K562 (cell line): ENCODE results near the gene HSPB6. TPM values are rescaled to one million over a fixed set of nuclear protein-coding genes. Genes with fewer than 3 reads are reported as not detected.
A peak's percentile ranks its signal among the peaks of the same experiment; 100 is the strongest.

Source experiments
- ATAC-seq: fragments of 200-7000 bp; cut with Tn5 transposase; 3 replicates; pipeline ENCODE4 v1.9.1; 2020; ENCODE audit warnings: moderate library complexity
- BruUV-seq: library from RNA; stranded (reverse); fragments of 400-500 nt; replicated peaks from 2 replicates; lab custom pipeline; 2021; lab: Mats Ljungman, UMichigan
- CTCF ChIA-PET: fragments of 300-600 bp; formaldehyde crosslinking; extraction: SDS; loops from one replicate; lab custom pipeline; 2021; ENCODE audit warnings: low intra/inter-chr PET ratio; lab: Yijun Ruan, JAX
- POLR2A ChIA-PET: fragments of 300-600, 350-650 bp; sonication (Branson Sonifier 250); formaldehyde crosslinking; extraction: SDS; loops from one replicate; lab custom pipeline; 2021; ENCODE audit warnings: antibody characterized with exemption, inconsistent platforms; lab: Yijun Ruan, JAX
- DNase-seq, 4 experiments: peaks; one replicate each; pipeline versions ENCODE4 v3.0.0 to v3.0.0-alpha.2; 2011 to 2018; ENCODE audit warnings: low spot score in 3 of 4, mixed read lengths in 3 of 4; ENCODE audit errors: extremely low read depth in 1 of 4
- FAIRE-seq: peaks from 2 replicates; lab custom pipeline; 2011; peaks lifted over from hg19 to GRCh38; lab: Jason Lieb, UNC
- H2AFZ ChIP-seq: 2 replicates; pipeline ENCODE4 v1.6.0; 2011; ENCODE audit warnings: low read depth, low read length, control low read depth, inconsistent platforms
- H3K27ac ChIP-seq: fragments of 200-600 bp; 3 replicates; pipeline ENCODE4 v1.8.0; 2011; ENCODE audit warnings: low read depth, mild to moderate bottlenecking, control low read depth, inconsistent platforms, low read length, moderate library complexity, mixed read lengths; ENCODE audit errors: extremely low read depth
- H3K27me3 ChIP-seq, 2 experiments: fragments of 300-600 bp in 1 of 2; 2 replicates in 1 of 2; 3 replicates in 1 of 2; pipeline versions ENCODE4 v1.6.0 to v1.8.0; 2011; ENCODE audit warnings: inconsistent platforms in 2 of 2, low read length in 2 of 2, mild to moderate bottlenecking in 1 of 2, mixed read lengths in 1 of 2, moderate library complexity in 1 of 2; ENCODE audit not compliant: control insufficient read depth in 2 of 2, insufficient read depth in 2 of 2
- H3K36me3 ChIP-seq: fragments of 300-600 bp; 3 replicates; pipeline ENCODE4 v1.8.0; 2011; ENCODE audit warnings: mild to moderate bottlenecking, low read length, inconsistent platforms; ENCODE audit not compliant: control insufficient read depth, insufficient read depth
- H3K4me1 ChIP-seq, 2 experiments: fragments of 200-600 bp in 1 of 2; replicated peaks in 1 of 2; 2 replicates in 1 of 2; 3 replicates in 1 of 2; pipeline versions ENCODE4 v1.5.1 to v1.8.0; 2011; ENCODE audit warnings: inconsistent platforms in 2 of 2, low read length in 2 of 2, mild to moderate bottlenecking in 1 of 2, mixed read lengths in 1 of 2, moderate library complexity in 1 of 2; ENCODE audit not compliant: control insufficient read depth in 2 of 2, insufficient read depth in 2 of 2
- H3K4me2 ChIP-seq: 2 replicates; pipeline ENCODE4 v1.6.1; 2011; ENCODE audit warnings: low read length, control low read depth, inconsistent platforms, mixed read lengths; ENCODE audit not compliant: insufficient read depth
- H3K4me3 ChIP-seq: fragments of 200-600 bp; sonication (generic), shearing (Covaris generic); 2 replicates; pipeline ENCODE4 v1.5.1; 2016; ENCODE audit warnings: control low read depth, inconsistent platforms
- H3K79me2 ChIP-seq: fragments of 200-600 bp; 3 replicates; pipeline ENCODE4 v1.8.0; 2011; ENCODE audit warnings: low read length, inconsistent platforms; ENCODE audit not compliant: control insufficient read depth, insufficient read depth
- H3K9ac ChIP-seq, 2 experiments: 2 replicates each; pipeline versions ENCODE4 v1.6.0 to v1.6.1; 2011; ENCODE audit warnings: low read depth in 2 of 2, low read length in 2 of 2, control low read depth in 1 of 2, inconsistent platforms in 1 of 2, mild to moderate bottlenecking in 1 of 2, mixed read lengths in 1 of 2; ENCODE audit not compliant: insufficient read depth in 1 of 2
- H3K9me1 ChIP-seq: one replicate; pipeline ENCODE4 v1.6.0; 2011; ENCODE audit warnings: inconsistent platforms, mild to moderate bottlenecking, low read length, moderate library complexity; ENCODE audit not compliant: control insufficient read depth, insufficient read depth
- H3K9me3 ChIP-seq: replicated peaks from 2 replicates; pipeline ENCODE4 v1.5.1; 2011; ENCODE audit warnings: low read depth, low read length, inconsistent platforms; ENCODE audit not compliant: control insufficient read depth, insufficient read depth
- H4K20me1 ChIP-seq: replicated peaks from 2 replicates; pipeline ENCODE4 v1.6.1; 2011; ENCODE audit warnings: low read length, inconsistent platforms, mixed read lengths; ENCODE audit not compliant: control insufficient read depth, insufficient read depth
- BCOR ChIP-seq: fragments of 450-650 bp; IDR thresholded peaks from 2 replicates; pipeline ENCODE4 v1.6.1; 2016
- CBX2 ChIP-seq: fragments of 200-600 bp; sonication (generic); IDR thresholded peaks from one replicate; pipeline ENCODE4 v1.6.1; 2012; ENCODE audit warnings: mild to moderate bottlenecking, low read length, inconsistent platforms; ENCODE audit not compliant: insufficient read depth, poor library complexity, severe bottlenecking
- CGGBP1 ChIP-seq: fragments of 250-450 bp; sonication (Bioruptor Pico); IDR thresholded peaks from 2 replicates; pipeline ENCODE4 v1.9.0; 2021; ENCODE audit warnings: mild to moderate bottlenecking
- ELK3 ChIP-seq: fragments of 450-650 bp; formaldehyde crosslinking; IDR thresholded peaks from 2 replicates; pipeline ENCODE4 v1.4.0; 2020; ENCODE audit warnings: mild to moderate bottlenecking
- FOXP4 ChIP-seq: sonication (generic); formaldehyde crosslinking; IDR thresholded peaks from 2 replicates; pipeline ENCODE4 v1.8.0; 2022; ENCODE audit warnings: mild to moderate bottlenecking, missing genetic modification reagents, borderline replicate concordance
- HNRNPK ChIP-seq: fragments of 200-400 bp; formaldehyde crosslinking; IDR thresholded peaks from one replicate; pipeline ENCODE4 v1.6.1; 2018; ENCODE audit warnings: mild to moderate bottlenecking, low read depth, low read length; ENCODE audit not compliant: poor library complexity, severe bottlenecking
- KAT7 ChIP-seq: sonication (generic); formaldehyde crosslinking; IDR thresholded peaks from 2 replicates; pipeline ENCODE4 v1.8.0; 2022; ENCODE audit warnings: missing genetic modification reagents, mild to moderate bottlenecking, borderline replicate concordance
- KDM4B ChIP-seq, 2 experiments: fragments of 450-650 bp in 1 of 2; sonication (generic) in 1 of 2; IDR thresholded peaks; 2 replicates each; pipeline ENCODE4 v1.6.1; 2016 to 2017; ENCODE audit warnings: borderline replicate concordance in 2 of 2, antibody characterized with exemption in 1 of 2, low read depth in 1 of 2, mild to moderate bottlenecking in 1 of 2
- KLF13 ChIP-seq: fragments of 450-650 bp; IDR thresholded peaks from 2 replicates; pipeline ENCODE4 v1.6.1; 2016; ENCODE audit warnings: missing genetic modification characterization, low read depth, mild to moderate bottlenecking, missing compliant biosample characterization, moderate library complexity, borderline replicate concordance
- NR3C1 ChIP-seq: sonication (generic); formaldehyde crosslinking; IDR thresholded peaks from 2 replicates; pipeline ENCODE4 v1.8.1; 2022; ENCODE audit warnings: missing genetic modification reagents
- RBFOX2 ChIP-seq: fragments of 200-400 bp; formaldehyde crosslinking; IDR thresholded peaks from 2 replicates; pipeline ENCODE4 v1.6.1; 2017; ENCODE audit warnings: low read depth, mild to moderate bottlenecking, low read length, moderate library complexity
- ZBTB17 ChIP-seq: fragments of 450-650 bp; formaldehyde crosslinking; IDR thresholded peaks from 2 replicates; pipeline ENCODE4 v1.4.0; 2020; ENCODE audit warnings: mild to moderate bottlenecking
- WGBS: fragments of 100-300 bp; shearing (Covaris generic); methylation state at CpG from one replicate; pipeline ENCODE4 v1.1.6; 2016; ENCODE audit warnings: low coverage, mixed read lengths; ENCODE audit not compliant: insufficient coverage; ENCODE audit errors: missing lambda C conversion rate; 5-methylcytosine and 5-hydroxymethylcytosine counted together
- in situ Hi-C: fragments of 300-500 bp; cut with MboI; formaldehyde crosslinking; loops from 4 replicates; pipeline ENCODE4 v1.15.0; 2018; ENCODE audit warnings: inconsistent platforms, mixed read lengths
- intact Hi-C: fragments of 100-400 bp; cut with micrococcal nuclease; formaldehyde crosslinking; loops from 2 replicates; pipeline ENCODE4 v1.14.2; 2022
- polyA plus RNA-seq, 8 experiments: library from polyadenylated mRNA; depleted of rRNA in 4 of 8; stranded (reverse) in 5 of 8; unstranded in 3 of 8; fragments of >200 nt; fragmentation: Nextera tagmentation in 2 of 8; fragmentation: Illumina TruSeq in 1 of 8; extraction: Ambion mirVana in 2 of 8; extraction: Trizol in 1 of 8; gene quantifications; 2 replicates each; pipeline versions ENCODE4 v1.2.1 to v1.2.3, GENCODE V29; 2011 to 2014; ENCODE audit warnings: inconsistent platforms in 1 of 8, missing spikeins in 1 of 8
- total RNA-seq, 7 experiments: library from RNA; depleted of rRNA in 6 of 7; stranded (reverse); fragments of >200 nt in 6 of 7; fragmentation: Illumina TruSeq in 2 of 7; extraction: Trizol in 2 of 7; gene quantifications; 2 replicates each; pipeline versions ENCODE4 v1.2.1 to v1.2.3, GENCODE V29; 2011 to 2021; ENCODE audit warnings: low replicate concordance in 1 of 7

The HSPB6 gene
- total and polyA plus RNA-seq, 9 of the 15 experiments (the other 6 are each of a cell fraction or from before 2014, with no cell fraction given), result 0.55 TPM; not detected in 8

- no peak for TF ChIP-seq BCOR
- no peak for TF ChIP-seq KAT7
- TF ChIP-seq ELK3 (CRISPR knock-in tag), result no peak
- TF ChIP-seq RBFOX2, result peak; percentile 67
These were observed 39.0 kb downstream of the HSPB6 start, which contains the start of gene KMT2B (continued) for GRCh38 chr19:35717665-35718344.

- H3K36me3 ChIP-seq, result peaks cover 25% of the 10 kb centered on the region; the same call in 2 of the 3 replicates
- CTCF ChIA-PET, result interaction anchor here (0.6 to 3.0 kb wide), 13 partner anchors 16 to 650 kb away, joined by 3 to 76 read pairs (median 4); partner anchors contain the start of gene TMEM147
- peak overlapping the region; percentile 78 to 91 for H3K9ac ChIP-seq
- H3K4me1 ChIP-seq, result peaks cover 14 to 64% of the 10 kb centered on the region in 2 experiments
- BruUV-seq, result TSS peak; percentile 90
- peak overlapping the region; percentile 89 for H3K4me2 ChIP-seq
- H3K27ac ChIP-seq, result peak overlapping the region; percentile 79
- peaks cover 33% of the 10 kb centered on the region for H3K79me2 ChIP-seq
- in situ Hi-C loops, result no loop called here
- ATAC-seq (peak; percentile 92), DNase-seq (peak; percentile 93 to 97 (median 94)), FAIRE-seq (peak; percentile 96)
- H2AFZ ChIP-seq, result peak overlapping the region; percentile 94
- H4K20me1 ChIP-seq, result 0 out of 2 replicates have a peak, but pooled peaks cover 11% of the 10 kb centered on the region
- H3K4me3 ChIP-seq, result peak overlapping the region; percentile 96
- POLR2A ChIA-PET, result interaction anchor here (1.9 kb wide), 1 partner anchor 11 kb away, joined by 12 read pairs; no protein-coding TSS in a partner anchor
- intact Hi-C loops, result loop anchor here (1.0 to 2.0 kb wide), 4 partner anchors 24 to 214 kb away; no protein-coding TSS in a partner anchor
- no peaks in the 10 kb centered on the region for H3K9me3 ChIP-seq
- no peaks in the 10 kb centered on the region for H3K9me1 ChIP-seq
- WGBS, result under 1% methylated on average over 42 of the region's 77 CpGs
- peaks cover 2 to 24% of the 10 kb centered on the region in 2 experiments; a peak in 4 of 5 replicates for H3K27me3 ChIP-seq
- TF ChIP-seq KDM4B (IDR thresholded peaks at IDR 0.05; ENCODE audit: borderline replicate concordance in 2 of 2, low read depth in 1 of 2) (peak in 1 of 2 experiments; percentile 51; a peak in 1 of 4 replicates), CGGBP1 (CRISPR knock-in tag) (no peak), HNRNPK (no peak), CBX2 (no peak), ZBTB17 (CRISPR knock-in tag) (peak; percentile 77), KLF13 (tag) (peak; percentile 88; the same call in 1 of the 2 replicates), NR3C1 (CRISPR knock-in tag) (no peak), FOXP4 (no peak)
These were observed 39.8 kb downstream of the HSPB6 start for GRCh38 chr19:35716801-35717664.
